RKO (cell line): ENCODE results near the gene PPFIBP1.
"Not testable (repeated sequence)": the region's sequence is repeated elsewhere in the genome, so short reads cannot be mapped to it uniquely, and the experiment has no call there.

ENCODE experiments used
- DNase-seq: peaks from one replicate; pipeline ENCODE4 v3.0.0-alpha.2; 2016; ENCODE audit warnings: low spot score

The PPFIBP1 gene

GRCh38 chr12:27542628-27543027 is 18.6 kb downstream of the PPFIBP1 start:
- no peak for DNase-seq

GRCh38 chr12:27544858-27545257 is 20.9 kb downstream of the PPFIBP1 start:
- DNase-seq, result not testable (repeated sequence)

GRCh38 chr12:27545665-27546064 is 21.7 kb downstream of the PPFIBP1 start:
- DNase-seq, result no peak

- DNase-seq, result no peak
These were observed 23.6 kb downstream of the PPFIBP1 start for GRCh38 chr12:27547592-27547991.

- no peak for DNase-seq
These were observed 24.5 kb downstream of the PPFIBP1 start for GRCh38 chr12:27548301-27549199.

- DNase-seq, result peak; percentile 80
These were observed 25.3 kb downstream of the PPFIBP1 start for GRCh38 chr12:27549236-27549800.

- DNase-seq, result no peak
These were observed 26.0 kb downstream of the PPFIBP1 start for GRCh38 chr12:27549801-27550652.

- DNase-seq, result no peak
These were observed 26.6 kb downstream of the PPFIBP1 start for GRCh38 chr12:27550653-27550975.

GRCh38 chr12:27551172-27551840 is 27.3 kb downstream of the PPFIBP1 start:
- DNase-seq, result no peak

GRCh38 chr12:27552235-27552634 is 28.2 kb downstream of the PPFIBP1 start:
- DNase-seq, result no peak

GRCh38 chr12:27552886-27553560 is 29.0 kb downstream of the PPFIBP1 start:
- DNase-seq, result no peak

- no peak for DNase-seq
These were observed 29.9 kb downstream of the PPFIBP1 start for GRCh38 chr12:27553941-27554340.

GRCh38 chr12:27554421-27555186 is 30.6 kb downstream of the PPFIBP1 start:
- DNase-seq, result no peak

GRCh38 chr12:27555361-27555760 is 31.4 kb downstream of the PPFIBP1 start:
- DNase-seq, result no peak

GRCh38 chr12:27555925-27556778 is 32.1 kb downstream of the PPFIBP1 start:
- DNase-seq, result no peak

GRCh38 chr12:27560126-27560525 is 36.1 kb downstream of the PPFIBP1 start:
- DNase-seq, result no peak

- no peak for DNase-seq
These were observed 37.7 kb downstream of the PPFIBP1 start for GRCh38 chr12:27561535-27562350.

GRCh38 chr12:27564612-27565213 is 40.7 kb downstream of the PPFIBP1 start:
- DNase-seq, result no peak

GRCh38 chr12:27566159-27566558 is 42.2 kb downstream of the PPFIBP1 start:
- no peak for DNase-seq
